A549 (cell line): ENCODE measurements around the gene PEA15. TPM values are rescaled to one million over a fixed set of nuclear protein-coding genes. Genes with fewer than 3 reads are reported as not detected.

Source experiments
- ATAC-seq, 2 experiments: fragments of 200-7000 bp in 1 of 2; fragments of >200 bp in 1 of 2; cut with Nextera tagmentation in 1 of 2; cut with Tn5 transposase in 1 of 2; 3 replicates each; pipeline versions ENCODE4 v1.8.0 to v1.9.1; 2018 to 2020; ENCODE audit warnings: mild to moderate bottlenecking in 1 of 2, moderate library complexity in 1 of 2
- CTCF ChIA-PET: fragments of 300-600 bp; sonication (Branson Sonifier 250); formaldehyde crosslinking; extraction: SDS; loops from one replicate; lab custom pipeline; 2021; ENCODE audit warnings: antibody characterized with exemption, inconsistent platforms; lab: Yijun Ruan, JAX
- POLR2A ChIA-PET: fragments of 350-600 bp; formaldehyde crosslinking; extraction: SDS; loops from one replicate; lab custom pipeline; 2021; ENCODE audit warnings: antibody characterized with exemption, inconsistent platforms; lab: Yijun Ruan, JAX
- DNase-seq, 2 experiments: peaks; one replicate each; pipeline versions ENCODE4 v3.0.0 to v3.0.0-alpha.2; 2011 to 2016; ENCODE audit warnings: low read depth in 1 of 2, low spot score in 1 of 2
- FAIRE-seq: peaks from 2 replicates; lab custom pipeline; 2011; peaks lifted over from hg19 to GRCh38; lab: Jason Lieb, UNC
- H3K27ac ChIP-seq, 2 experiments: fragments of >200 bp; sonication (Bioruptor Twin); formaldehyde crosslinking; 3 replicates each; pipeline ENCODE4 v1.5.1; 2016 to 2017
- H3K4me1 ChIP-seq: fragments of >200 bp; sonication (Bioruptor Twin); formaldehyde crosslinking; 3 replicates; pipeline ENCODE4 v1.6.1; 2016
- H3K4me2 ChIP-seq: fragments of >200 bp; sonication (Bioruptor Twin); formaldehyde crosslinking; 3 replicates; pipeline ENCODE4 v1.6.1; 2016
- H3K4me3 ChIP-seq: fragments of >200 bp; sonication (Bioruptor Twin); formaldehyde crosslinking; 3 replicates; pipeline ENCODE4 v1.5.1; 2016
- H3K9me3 ChIP-seq: fragments of >200 bp; sonication (Bioruptor Twin); formaldehyde crosslinking; 3 replicates; pipeline ENCODE4 v1.6.1; 2016
- ATOH8 ChIP-seq: fragments of 250-450 bp; sonication (Bioruptor Pico); IDR thresholded peaks from 2 replicates; pipeline ENCODE4 v1.5.0; 2020; ENCODE audit warnings: low read depth, mild to moderate bottlenecking, moderate library complexity
- CBX8 ChIP-seq: fragments of 200-600 bp; sonication (generic); IDR thresholded peaks from 2 replicates; pipeline ENCODE4 v1.6.1; 2016
- CEBPB ChIP-seq, 2 experiments: fragments of >200 bp in 1 of 2; sonication (Bioruptor Twin) in 1 of 2; formaldehyde crosslinking in 1 of 2; IDR thresholded peaks; 2 replicates each; pipeline ENCODE4 v1.6.1; 2012 to 2016
- CHD2 ChIP-seq: fragments of 150-350 bp; IDR thresholded peaks from 2 replicates; pipeline ENCODE4 v1.6.1; 2014; ENCODE audit warnings: low read length; ENCODE audit not compliant: partially characterized antibody
- ELK1 ChIP-seq: fragments of 150-350 bp; IDR thresholded peaks from 2 replicates; pipeline ENCODE4 v1.6.1; 2014; ENCODE audit warnings: low read depth, mild to moderate bottlenecking, low read length
- FOSB ChIP-seq: fragments of 250-450 bp; sonication (Bioruptor Pico); IDR thresholded peaks from 2 replicates; pipeline ENCODE4 v1.5.0; 2020; ENCODE audit warnings: mild to moderate bottlenecking, moderate library complexity
- GATA3 ChIP-seq: IDR thresholded peaks from 2 replicates; pipeline ENCODE4 v1.6.1; 2012; ENCODE audit warnings: borderline replicate concordance
- HDAC2 ChIP-seq: fragments of 200-600 bp; sonication (generic); IDR thresholded peaks from 2 replicates; pipeline ENCODE4 v1.6.1; 2016
- HOXB13 ChIP-seq: fragments of 250-450 bp; sonication (Bioruptor Pico); IDR thresholded peaks from 2 replicates; pipeline ENCODE4 v1.5.0; 2020; ENCODE audit warnings: low read depth, mild to moderate bottlenecking, moderate library complexity
- JUNB ChIP-seq: fragments of >200 bp; sonication (Bioruptor Twin); formaldehyde crosslinking; IDR thresholded peaks from 2 replicates; pipeline ENCODE4 v1.6.1; 2016
- KDM1A ChIP-seq: fragments of 200-600 bp; sonication (generic); IDR thresholded peaks from 2 replicates; pipeline ENCODE4 v1.6.1; 2016; ENCODE audit warnings: low read depth, mild to moderate bottlenecking
- MAFK ChIP-seq: fragments of 450-650 bp; IDR thresholded peaks from 2 replicates; pipeline ENCODE4 v1.6.1; 2014; ENCODE audit not compliant: partially characterized antibody
- NFE2L2 ChIP-seq: fragments of 150-350 bp; conservative IDR thresholded peaks from 2 replicates; pipeline ENCODE4 v1.6.1; 2014; ENCODE audit warnings: low read length
- NPAS2 ChIP-seq: fragments of 250-450 bp; sonication (Bioruptor Pico); IDR thresholded peaks from 2 replicates; pipeline ENCODE4 v1.8.0; 2022; ENCODE audit warnings: mild to moderate bottlenecking, moderate library complexity, borderline replicate concordance
- PHF8 ChIP-seq: fragments of 200-600 bp; sonication (generic); IDR thresholded peaks from 2 replicates; pipeline ENCODE4 v1.6.1; 2016; ENCODE audit warnings: low read depth, mild to moderate bottlenecking, antibody characterized with exemption, moderate library complexity, borderline replicate concordance
- RARB ChIP-seq: fragments of 250-450 bp; sonication (Bioruptor Pico); IDR thresholded peaks from 2 replicates; pipeline ENCODE4 v1.8.0; 2021; ENCODE audit warnings: mild to moderate bottlenecking, moderate library complexity
- RNF2 ChIP-seq: fragments of 200-600 bp; sonication (generic); IDR thresholded peaks from 2 replicates; pipeline ENCODE4 v1.6.1; 2016; ENCODE audit warnings: low read depth, mild to moderate bottlenecking, antibody characterized with exemption, moderate library complexity, borderline replicate concordance
- TFCP2L1 ChIP-seq: fragments of 250-450 bp; sonication (Bioruptor Pico); IDR thresholded peaks from 2 replicates; pipeline ENCODE4 v1.5.0; 2021; ENCODE audit warnings: mild to moderate bottlenecking
- ZC3H11A ChIP-seq: fragments of 450-650 bp; IDR thresholded peaks from 2 replicates; pipeline ENCODE4 v1.6.1; 2014; ENCODE audit warnings: antibody characterized with exemption, mild to moderate bottlenecking
- ZNF302 ChIP-seq: fragments of 250-450 bp; sonication (Bioruptor Pico); IDR thresholded peaks from 2 replicates; pipeline ENCODE4 v1.9.0; 2021; ENCODE audit warnings: inconsistent platforms, mild to moderate bottlenecking, moderate library complexity
- WGBS: methylation state at CpG from one replicate; pipeline ENCODE4 v1.1.6; 2017; ENCODE audit errors: missing lambda C conversion rate; 5-methylcytosine and 5-hydroxymethylcytosine counted together
- polyA plus RNA-seq, 4 experiments: library from polyadenylated mRNA; depleted of rRNA in 3 of 4; stranded (reverse); fragments of >200 nt; fragmentation: RNase III in 1 of 4; extraction: RNeasy Plus Mini Kit Qiagen cat#74134 plus additional on column Dnase treatment in 1 of 4; gene quantifications; 2 replicates in 3 of 4; 3 replicates in 1 of 4; pipeline ENCODE4 v1.2.3, GENCODE V29; 2011 to 2017
- TF ChIP-seq, protein P1 (sequence below): fragments of >200 bp; sonication (Bioruptor Twin); formaldehyde crosslinking; IDR thresholded peaks from 3 replicates; pipeline ENCODE4 v1.6.1; 2016
- TF ChIP-seq, protein P2 (sequence below): IDR thresholded peaks from 2 replicates; pipeline ENCODE4 v1.6.1; 2012

PEA15 gene
- polyA plus RNA-seq, 2 of the 4 experiments (the other 2 are of a cell fraction), result 115 to 136 TPM

DNA sequence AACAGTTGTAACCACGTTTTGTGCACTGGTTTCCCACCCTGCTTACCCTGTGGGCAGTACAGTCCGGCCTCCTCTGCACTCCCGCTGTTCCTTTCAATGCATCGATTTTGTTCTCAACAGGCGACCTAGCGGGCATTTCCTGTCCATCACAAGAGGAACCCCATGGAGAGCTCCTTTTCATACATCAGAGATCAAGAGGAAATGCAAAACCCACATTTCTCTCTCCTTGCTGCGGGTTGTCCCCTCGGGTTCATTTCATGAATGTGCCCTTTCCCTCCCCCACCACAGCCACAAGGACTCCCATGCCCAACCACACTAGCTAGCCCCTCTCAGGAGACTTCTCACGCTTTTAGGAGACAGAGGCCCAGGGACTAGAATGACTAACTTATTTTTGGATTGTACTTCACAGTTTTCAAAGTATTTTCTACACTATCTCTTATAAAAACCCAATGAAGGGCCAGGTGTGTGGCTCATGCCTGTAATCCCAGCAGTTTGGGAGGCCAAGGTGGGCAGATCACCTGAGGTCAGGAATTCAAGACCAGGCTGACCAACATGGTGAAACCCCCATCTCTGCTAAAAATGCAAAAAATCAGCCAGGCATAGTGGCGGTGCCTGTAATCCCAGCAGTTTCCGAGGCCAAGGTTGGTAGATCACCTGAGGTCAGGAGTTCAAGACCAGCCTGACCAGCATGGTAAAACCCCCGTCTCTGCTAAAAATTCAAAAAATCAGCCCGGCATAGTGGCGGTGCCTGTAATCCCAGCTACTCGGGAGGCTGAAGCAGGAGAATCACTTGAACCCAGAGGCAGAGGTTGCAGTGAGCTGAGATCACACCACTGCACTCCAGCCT is 35.4 kb upstream of the PEA15 start (continued):
- TF ChIP-seq ELK1, result no peak

- CTCF ChIA-PET, result interaction anchor here (1.0 to 1.5 kb wide), 6 partner anchors 21 to 120 kb away, joined by 3 to 6 read pairs (median 5); no protein-coding TSS in a partner anchor
- FAIRE-seq, result no peak
- POLR2A ChIA-PET, result no interaction called here
Observed at GRCh38 chr1:160171354-160171753, 33.8 kb upstream of the PEA15 start.

DNA sequence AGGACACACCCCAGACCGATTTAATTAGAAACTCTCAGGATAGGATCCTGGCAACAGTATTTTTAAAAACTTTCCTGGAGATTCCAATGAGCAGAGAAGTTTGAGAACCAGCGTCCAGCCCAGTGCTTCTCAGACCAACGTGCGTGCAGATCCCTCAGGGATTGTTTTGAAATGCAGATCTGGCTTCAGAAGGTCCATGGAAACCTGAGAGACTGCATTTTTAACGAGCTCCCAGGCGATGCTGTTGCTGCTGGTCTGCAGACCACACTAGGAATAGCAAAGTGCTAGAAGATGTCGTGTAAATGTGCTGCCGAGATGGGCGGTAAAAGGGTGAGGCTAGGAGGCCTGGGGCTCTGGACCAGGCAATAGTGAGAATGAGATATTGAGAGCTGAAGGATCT is 33.2 kb upstream of the PEA15 start:
- H3K9me3 ChIP-seq, result no peaks in the 10 kb centered on the region
- 58% methylated on average over 9 of the region's 9 CpGs for WGBS
- ATAC-seq (no peak), DNase-seq (no peak)
- H3K4me2 ChIP-seq, result no peak overlapping the region
- no peak overlapping the region for H3K4me3 ChIP-seq
- POLR2A ChIA-PET, result no interaction called here
- no peak for TF ChIP-seq RNF2
- no peak for TF ChIP-seq KDM1A
- TF ChIP-seq, protein P1, sequence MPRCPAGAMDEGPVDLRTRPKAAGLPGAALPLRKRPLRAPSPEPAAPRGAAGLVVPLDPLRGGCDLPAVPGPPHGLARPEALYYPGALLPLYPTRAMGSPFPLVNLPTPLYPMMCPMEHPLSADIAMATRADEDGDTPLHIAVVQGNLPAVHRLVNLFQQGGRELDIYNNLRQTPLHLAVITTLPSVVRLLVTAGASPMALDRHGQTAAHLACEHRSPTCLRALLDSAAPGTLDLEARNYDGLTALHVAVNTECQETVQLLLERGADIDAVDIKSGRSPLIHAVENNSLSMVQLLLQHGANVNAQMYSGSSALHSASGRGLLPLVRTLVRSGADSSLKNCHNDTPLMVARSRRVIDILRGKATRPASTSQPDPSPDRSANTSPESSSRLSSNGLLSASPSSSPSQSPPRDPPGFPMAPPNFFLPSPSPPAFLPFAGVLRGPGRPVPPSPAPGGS, result no peak
- no peak for TF ChIP-seq TFCP2L1 (CRISPR knock-in tag)
- no peak for TF ChIP-seq JUNB
- TF ChIP-seq ZNF302 (CRISPR knock-in tag), result no peak
- no peak for TF ChIP-seq ELK1
- no peak for TF ChIP-seq ZC3H11A
- no peak for TF ChIP-seq HDAC2
- TF ChIP-seq CBX8, result no peak
- TF ChIP-seq CHD2, result no peak
- TF ChIP-seq FOSB (CRISPR knock-in tag), result no peak
- no peak for TF ChIP-seq GATA3
- TF ChIP-seq, protein P2, sequence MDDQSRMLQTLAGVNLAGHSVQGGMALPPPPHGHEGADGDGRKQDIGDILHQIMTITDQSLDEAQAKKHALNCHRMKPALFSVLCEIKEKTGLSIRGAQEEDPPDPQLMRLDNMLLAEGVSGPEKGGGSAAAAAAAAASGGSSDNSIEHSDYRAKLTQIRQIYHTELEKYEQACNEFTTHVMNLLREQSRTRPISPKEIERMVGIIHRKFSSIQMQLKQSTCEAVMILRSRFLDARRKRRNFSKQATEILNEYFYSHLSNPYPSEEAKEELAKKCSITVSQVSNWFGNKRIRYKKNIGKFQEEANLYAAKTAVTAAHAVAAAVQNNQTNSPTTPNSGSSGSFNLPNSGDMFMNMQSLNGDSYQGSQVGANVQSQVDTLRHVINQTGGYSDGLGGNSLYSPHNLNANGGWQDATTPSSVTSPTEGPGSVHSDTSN, result no peak
- TF ChIP-seq, all 56 proteins: peak for 0
- no peaks in the 10 kb centered on the region for H3K4me1 ChIP-seq
- CTCF ChIA-PET, result interaction anchor here (1.0 to 1.7 kb wide), 7 partner anchors 8 to 120 kb away, joined by 3 to 6 read pairs (median 5); no protein-coding TSS in a partner anchor
- FAIRE-seq, result no peak
- no peak overlapping the region for H3K27ac ChIP-seq

More at GRCh38 chr1:160171354-160171753, 33.8 kb upstream of the PEA15 start:
- Histone ChIP-seq H3K4me3 (no peak overlapping the region), H3K27ac (no peak overlapping the region), H3K4me1 (no peaks in the 10 kb centered on the region), H3K9me3 (no peaks in the 10 kb centered on the region), H3K4me2 (no peak overlapping the region)
- ATAC-seq (no peak), DNase-seq (no peak)
- WGBS, result 72% methylated on average over 4 of the region's 4 CpGs
- TF ChIP-seq PHF8, result no peak
- TF ChIP-seq CEBPB (IDR thresholded peaks at IDR 0.05), result no peak
- TF ChIP-seq ATOH8, result no peak
- TF ChIP-seq RARB, result no peak
- TF ChIP-seq, protein P1, result no peak
- no peak for TF ChIP-seq ELK1
- no peak for TF ChIP-seq NFE2L2
- TF ChIP-seq HOXB13, result no peak
- TF ChIP-seq MAFK, result no peak
- TF ChIP-seq NPAS2 (CRISPR knock-in tag), result no peak
